ENCODE data around the gene ALK.
A peak's percentile ranks its signal among the peaks of the same experiment; 100 is the strongest.

ALK gene

DNA sequence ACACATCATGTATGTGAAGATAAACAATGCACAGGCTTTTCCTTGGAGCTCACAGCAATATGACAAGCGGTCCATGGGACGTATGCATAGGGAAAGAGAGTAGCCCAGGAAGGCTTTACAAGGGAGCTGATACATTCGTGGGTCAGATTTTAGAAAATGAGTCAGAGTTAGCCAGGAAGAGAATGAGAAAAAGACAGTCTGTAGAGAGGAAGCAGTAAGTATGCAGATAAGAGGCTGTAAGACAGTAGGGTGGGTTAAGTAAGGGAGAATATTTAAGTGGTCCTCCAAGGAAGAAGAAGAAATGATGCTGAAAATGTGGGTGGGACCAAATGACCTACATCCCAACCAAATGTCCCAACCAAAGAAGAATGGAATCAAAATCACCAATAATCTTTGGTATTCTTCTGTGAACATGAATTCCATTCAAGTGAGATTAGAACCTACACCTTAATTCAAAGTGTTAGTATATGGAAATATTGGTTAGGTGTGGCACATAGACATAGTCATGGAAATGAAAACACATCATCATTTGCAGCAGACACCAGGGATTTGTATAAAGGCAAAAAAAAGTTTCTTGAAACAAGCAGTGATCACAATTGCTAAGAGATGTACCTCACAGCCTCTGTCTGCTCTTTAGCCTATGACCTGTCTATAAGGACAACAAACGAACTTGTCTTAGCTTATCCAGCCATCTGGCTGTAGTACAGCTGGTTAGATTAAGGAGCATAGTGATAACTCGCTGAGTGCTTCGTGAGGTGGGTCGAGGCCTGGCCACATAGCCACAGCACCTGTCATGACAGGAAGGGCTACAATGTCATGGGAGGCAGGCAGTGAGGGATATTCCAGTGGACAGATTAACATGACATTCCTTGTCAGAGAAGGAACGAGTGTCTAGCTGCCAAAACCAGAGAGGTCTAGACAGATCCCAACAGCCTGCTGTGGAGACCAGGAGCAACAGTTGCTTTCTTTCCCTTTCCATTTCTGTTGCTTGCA, 133.6 kb downstream of the ALK start:
- no peak for DNase-seq

GRCh38 chr2:29786361-29786760, 135.0 kb downstream of the ALK start:
- DNase-seq = peak; percentile 14

DNA sequence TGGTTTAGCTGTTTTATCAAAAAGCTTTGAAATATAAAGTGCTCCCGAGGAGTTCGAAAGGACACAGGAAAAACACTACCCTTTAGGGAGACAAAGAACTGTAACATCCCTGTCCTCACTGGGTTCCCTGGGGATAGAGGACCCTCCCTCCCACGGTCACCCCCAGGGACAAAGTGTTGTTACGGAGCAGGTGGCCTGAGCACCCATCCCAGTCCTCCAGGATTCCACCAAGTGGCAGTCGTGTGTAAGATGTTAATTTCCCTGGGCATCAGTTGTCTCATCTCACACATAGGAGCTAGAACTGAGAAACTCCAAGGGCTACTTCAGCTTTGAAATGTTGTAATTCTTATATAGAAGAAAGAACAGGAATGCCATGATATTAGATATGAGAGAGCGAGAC, 137.7 kb downstream of the ALK start:
- DNase-seq = no peak

DNA sequence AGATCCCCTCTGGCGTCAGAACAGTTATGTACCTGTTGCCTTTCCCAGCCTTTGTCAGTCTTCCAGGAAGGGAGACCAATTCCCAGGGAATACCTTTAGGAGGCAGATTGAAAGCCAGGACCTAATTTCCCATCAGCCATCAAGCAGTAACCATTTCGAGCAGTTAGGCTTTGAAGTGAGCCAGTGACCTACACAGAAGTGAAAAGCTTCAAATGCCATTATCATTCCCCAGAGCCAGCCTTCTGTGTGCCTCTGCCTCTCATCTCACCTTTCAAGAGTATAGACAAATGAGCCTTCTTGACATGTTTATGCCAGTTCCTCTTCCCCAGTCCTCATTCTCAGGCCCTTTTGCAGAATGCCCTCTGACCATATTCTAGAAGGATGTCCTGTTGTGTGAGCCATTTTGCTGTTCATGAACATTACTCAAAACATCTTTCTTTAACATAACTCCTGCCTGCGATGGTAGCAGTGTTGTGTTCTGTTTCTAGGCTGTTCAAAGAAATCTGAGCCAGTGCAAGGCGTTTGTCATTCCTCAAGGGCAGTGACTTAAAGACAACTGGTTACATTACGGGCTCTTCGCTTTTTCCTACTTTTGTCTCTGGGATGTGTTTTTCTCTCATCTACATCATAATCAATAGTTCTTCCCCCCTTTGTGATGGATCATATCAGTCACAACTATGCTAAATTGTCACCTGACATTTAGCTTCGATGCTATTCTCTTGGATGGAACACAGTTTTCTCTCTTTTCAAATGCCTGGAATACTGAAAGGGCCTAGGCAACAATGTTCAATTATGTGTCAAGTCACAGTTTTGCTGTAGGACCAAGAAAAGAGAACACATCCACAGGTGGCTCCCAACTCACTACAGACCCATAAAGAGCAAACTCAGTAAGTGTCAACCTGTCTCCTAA, 138.6 kb downstream of the ALK start:
- DNase-seq = no peak

GRCh38 chr2:29782087-29782486, 139.3 kb downstream of the ALK start:
- no peak for DNase-seq

DNA sequence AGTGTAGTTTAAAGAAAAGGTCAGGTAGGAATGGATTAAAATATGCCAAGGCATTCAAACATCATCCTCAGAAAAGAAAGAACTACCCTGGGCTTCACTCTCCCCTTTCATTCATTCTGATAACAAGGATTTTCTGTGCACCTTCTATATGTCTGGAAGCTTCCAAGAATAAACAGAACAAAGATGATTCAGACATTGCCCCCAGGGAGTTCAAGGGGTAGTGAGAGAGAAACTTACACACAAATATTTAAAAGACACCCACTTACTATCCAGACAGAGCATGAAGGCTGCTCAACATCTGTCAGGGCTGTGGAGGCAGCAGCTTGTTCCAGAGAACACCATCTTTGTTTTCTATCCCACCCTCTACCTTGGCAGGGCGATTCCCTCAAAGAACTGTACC, 140.5 kb downstream of the ALK start:
- DNase-seq = no peak

DNA sequence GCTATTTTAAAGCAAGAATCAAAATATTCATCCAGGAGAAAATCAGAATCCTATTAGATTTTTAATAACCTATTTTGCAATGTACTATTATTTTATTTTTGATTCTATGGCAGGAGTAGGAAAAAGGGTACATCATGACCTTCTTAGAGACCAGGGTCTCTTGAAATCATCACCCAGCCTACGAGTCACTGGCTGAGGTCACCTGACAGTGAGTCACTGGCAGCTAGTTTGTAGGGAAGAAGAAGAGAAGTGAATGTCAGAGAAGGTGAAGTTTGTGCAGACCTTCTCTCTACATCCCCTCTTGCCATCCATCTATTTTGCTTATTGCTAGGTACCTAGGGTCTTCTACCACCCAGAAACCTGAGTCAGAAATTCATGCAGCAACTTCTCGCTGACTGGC, 144.2 kb downstream of the ALK start:
- DNase-seq = no peak

DNA sequence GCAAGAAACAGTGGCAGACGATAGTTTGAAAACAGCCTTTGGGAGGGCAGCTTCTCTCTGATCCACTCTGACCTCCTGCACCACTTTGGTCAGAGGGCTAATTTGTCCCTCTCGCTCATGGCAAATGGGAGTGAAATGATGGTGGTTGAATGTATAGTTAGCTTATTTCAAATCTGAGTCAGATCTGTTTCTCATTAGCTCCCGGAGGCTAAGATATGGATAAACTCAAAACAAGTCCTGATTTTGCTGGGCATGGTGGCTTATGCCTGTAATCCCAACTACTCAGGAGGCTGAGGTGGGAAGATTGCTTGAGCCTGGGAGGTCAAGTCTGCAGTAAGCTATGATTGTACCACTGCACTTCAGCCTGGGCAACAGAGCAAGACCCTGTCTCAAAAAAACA, 145.0 kb downstream of the ALK start:
- DNase-seq = no peak

DNA sequence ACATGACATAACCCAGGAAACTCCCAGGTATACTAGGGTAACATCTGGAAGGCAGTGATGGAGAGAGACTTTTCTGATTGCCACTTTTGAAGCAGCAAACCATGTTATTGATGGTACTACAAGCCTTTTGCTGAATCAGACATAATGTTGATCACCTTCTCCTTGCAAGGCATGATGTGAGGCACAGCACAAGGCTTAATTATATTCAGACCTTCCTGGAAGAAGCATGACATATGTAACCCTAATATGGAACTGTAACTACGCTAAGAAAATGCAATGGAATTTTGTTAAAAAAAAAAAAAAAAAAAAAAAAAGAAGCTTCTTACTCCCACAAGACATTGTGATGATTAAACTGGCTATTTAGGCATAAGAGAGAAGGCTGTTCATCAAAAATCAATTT, 145.4 kb downstream of the ALK start:
- no peak for DNase-seq

DNA sequence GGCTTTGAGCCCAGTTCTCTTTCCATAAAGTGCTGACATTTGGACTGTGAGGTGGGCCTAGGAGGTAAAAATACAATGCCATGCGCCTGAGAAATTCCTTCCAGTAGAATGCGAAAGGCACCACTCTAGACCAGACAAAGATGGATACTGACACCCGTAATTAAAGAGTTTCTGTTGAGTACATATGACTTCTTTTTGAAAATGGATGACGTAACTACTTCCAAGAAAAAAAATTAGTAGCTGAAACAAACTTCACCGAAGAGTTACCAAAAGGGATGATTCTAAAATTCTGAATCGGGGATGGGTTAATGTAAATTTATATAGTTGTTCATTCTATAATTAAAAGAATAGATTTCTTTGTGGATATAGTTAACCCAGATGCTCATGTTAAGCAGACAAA, 146.8 kb downstream of the ALK start:
- no peak for DNase-seq

- no peak for DNase-seq
Measured at GRCh38 chr2:29770846-29771245, 150.5 kb downstream of the ALK start.

DNA sequence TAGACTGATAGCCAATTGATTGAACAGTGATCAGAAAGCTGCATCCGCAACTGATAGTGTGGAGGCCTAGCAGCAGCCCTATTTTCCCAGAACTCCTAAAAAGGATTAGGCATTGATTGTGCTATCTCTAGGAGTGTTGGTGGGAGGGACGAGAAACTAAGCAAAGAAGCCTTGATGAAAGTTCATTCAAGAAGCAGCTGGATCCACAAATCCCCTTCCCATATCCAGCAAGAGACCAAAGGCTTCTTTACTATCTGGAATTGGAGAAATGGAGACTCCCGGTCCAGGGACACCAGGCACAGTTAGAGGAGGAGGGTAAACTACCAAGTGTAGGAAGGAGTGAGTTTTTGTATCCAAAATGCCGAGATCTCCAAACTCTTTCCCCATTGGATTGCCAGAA, 151.5 kb downstream of the ALK start:
- no peak for DNase-seq

DNA sequence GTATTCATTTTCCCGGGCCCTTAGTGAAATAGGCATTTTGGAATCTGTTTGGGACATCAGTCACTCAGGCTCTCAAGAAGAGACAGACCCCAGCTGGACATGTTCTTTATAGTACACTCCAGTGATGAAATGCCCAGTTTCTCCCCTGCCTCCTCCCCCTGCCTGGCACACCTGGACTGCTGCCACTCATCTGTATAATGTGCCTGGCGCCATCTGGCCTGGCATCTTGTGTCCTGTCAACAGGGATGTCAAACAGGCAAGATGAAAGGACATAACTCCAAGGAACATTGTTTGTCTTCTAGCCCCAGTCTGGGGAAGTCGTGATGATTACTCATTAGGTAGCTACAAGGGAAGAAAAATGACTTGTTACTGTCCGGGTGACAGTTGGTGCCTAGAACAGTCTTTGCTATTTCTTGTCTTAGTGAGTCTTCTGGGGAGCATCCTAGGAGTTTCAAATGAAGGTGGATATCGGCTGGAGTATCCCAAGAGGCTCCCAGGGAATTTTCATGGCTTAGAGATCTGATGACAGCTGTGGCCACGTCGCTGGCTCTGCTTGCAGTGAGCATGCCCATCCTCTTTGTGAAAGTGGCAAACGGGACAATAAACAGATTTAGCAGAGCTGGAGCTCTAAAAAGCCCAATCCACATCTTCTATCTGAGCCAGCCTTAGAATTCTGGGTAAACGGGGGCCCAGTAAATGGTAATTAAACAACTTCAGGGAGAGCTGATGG, 153.6 kb downstream of the ALK start:
- DNase-seq = no peak

DNA sequence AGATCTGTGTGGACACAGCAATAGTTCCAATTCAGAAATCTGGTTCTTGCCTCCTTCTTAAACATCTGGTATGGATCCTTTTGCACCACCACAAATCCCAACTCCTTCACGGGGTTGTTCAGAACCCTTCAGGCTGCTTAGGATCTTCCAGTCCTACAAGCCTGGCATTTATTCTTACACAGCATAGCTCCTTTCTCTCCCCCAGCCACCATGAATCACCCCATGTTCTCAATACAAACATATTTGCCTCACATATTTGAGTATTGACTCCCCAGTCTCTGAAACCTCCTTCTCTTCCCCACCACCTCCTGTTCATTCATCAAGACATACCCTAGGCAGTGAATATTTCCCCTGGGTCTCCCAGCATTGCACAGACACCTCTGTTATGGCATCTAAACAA, 155.2 kb downstream of the ALK start:
- DNase-seq = no peak

- no peak for DNase-seq
Measured at GRCh38 chr2:29765721-29766120, 155.7 kb downstream of the ALK start.

- no peak for DNase-seq
Measured at GRCh38 chr2:29763371-29763770, 158.0 kb downstream of the ALK start.

DNA sequence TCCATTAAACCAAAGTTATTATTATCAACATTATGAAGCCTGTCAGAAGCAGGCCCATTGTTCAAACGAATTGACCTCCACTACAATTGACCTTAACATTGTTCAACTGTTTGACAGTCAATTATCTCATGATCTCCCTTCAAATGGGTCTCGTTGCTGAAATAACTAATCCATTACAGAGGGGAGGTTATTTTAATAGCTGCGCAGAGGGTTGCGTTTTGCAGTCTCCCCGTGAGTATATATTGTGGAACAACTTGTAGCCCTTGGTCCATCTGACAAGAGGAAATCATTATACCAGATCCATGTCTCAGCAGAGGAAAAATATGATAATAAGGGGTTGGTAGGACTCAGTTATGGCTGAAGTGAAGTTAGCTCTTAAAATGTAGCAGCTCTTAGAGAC, 159.1 kb downstream of the ALK start:
- no peak for DNase-seq

DNA sequence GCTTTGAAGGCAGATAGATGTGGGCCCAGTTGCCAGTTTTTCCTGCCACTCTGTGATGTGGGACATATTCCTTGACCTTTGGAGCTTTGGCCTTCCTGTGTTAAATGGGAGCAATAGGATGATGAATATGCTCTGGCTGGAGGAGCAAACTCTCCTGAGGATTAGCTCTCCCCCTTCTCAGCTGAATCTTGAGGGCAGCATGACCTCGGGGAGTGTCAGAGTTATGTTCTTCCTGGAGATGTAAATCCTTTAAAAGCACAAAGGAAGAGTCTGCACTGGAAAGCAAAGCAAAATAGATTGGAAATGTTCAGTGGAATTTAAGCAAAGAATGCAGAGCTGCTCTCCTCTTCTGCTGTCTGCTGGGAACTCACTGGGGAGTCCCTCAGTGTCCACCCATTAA, 160.1 kb downstream of the ALK start:
- no peak for DNase-seq

DNA sequence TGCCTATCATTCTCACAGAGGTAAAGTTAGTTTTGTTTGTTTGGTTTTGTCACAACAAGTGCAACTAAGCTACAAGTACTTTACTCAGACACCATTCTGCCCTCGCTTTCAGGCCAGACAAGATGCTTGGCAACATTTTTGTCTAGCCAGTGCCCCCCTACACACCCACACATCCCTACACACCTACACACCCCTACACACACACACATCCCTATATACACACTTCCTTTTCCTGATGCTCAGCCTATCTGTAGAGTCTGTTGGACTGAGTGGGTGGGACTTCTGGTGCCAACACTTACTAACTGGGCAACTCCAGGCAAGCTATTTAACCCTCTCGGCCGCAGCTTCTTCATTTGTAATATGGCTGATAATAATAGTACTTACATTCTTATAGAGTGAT, 161.4 kb downstream of the ALK start:
- no peak for DNase-seq

- no peak for DNase-seq
Measured at GRCh38 chr2:29759360-29759759, 162.0 kb downstream of the ALK start.

DNA sequence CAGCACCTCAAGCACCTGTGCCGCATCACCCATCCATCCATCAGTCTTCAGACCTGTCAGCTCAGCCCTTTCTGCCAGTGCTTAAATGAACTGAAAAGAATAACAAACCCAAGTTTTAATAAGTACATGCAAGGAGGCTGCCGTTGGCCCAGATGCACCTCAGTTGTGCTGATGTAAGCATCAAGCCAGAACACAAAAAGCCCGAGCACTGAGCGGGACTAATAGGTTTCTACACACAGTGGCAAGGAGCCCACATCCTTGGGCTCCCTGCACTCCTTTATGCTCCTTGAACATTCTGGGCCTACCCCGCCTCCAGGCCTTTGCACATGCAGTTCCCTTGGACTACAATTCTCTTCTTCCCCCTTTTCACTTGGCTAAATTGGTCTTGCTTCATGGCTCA, 165.6 kb downstream of the ALK start:
- DNase-seq = no peak

- no peak for DNase-seq
Measured at GRCh38 chr2:29755233-29755632, 166.2 kb downstream of the ALK start.
